ENCODE results near the gene SCNN1A. TPM values are rescaled to one million over a fixed set of nuclear protein-coding genes. Genes with fewer than 3 reads are reported as not detected.

Gene SCNN1A
- total and polyA plus RNA-seq, 4 donors = 0.61 to 2.4 (median 1.5) TPM

GRCh38 chr12:6329703-6330064 lies 45.7 kb downstream of the SCNN1A start:
- 71 to 78% methylated on average over 11 to 15 of the region's 15 CpGs for WGBS, 2 donors

GRCh38 chr12:6328945-6329702 lies 46.2 kb downstream of the SCNN1A start:
- no peak overlapping the region for H3K4me3 ChIP-seq (ENCODE audit: low read length in 2 of 2)
- no peaks in the 10 kb centered on the region for H3K4me1 ChIP-seq (ENCODE audit: control insufficient read depth in 1 of 2, insufficient read depth in 2 of 2, low read length in 2 of 2)
- H3K36me3 ChIP-seq (ENCODE audit: control insufficient read depth in 1 of 2, insufficient read depth in 2 of 2, low read length in 1 of 2) = peaks cover 0 to 11% of the 10 kb centered on the region in 2 donors
- no peaks in the 10 kb centered on the region for H3K9me3 ChIP-seq (ENCODE audit: control insufficient read depth, low read length)
- WGBS, 2 donors = 77 to 82% methylated on average over 72 to 75 of the region's 75 CpGs
- peak in 1 of 2 donors; percentile 57 for DNase-seq
- intact Hi-C loops (cut with DNase I) = loop anchor here (5.0 kb wide), 2 partner anchors 138 to 208 kb away; no protein-coding TSS in a partner anchor
- ATAC-seq (ENCODE audit: low FRiP score) = no peak
- H3K27ac ChIP-seq (ENCODE audit: low read depth in 1 of 2, low read length in 2 of 2) = no peak overlapping the region
- no peaks in the 10 kb centered on the region for H3K27me3 ChIP-seq (ENCODE audit: control insufficient read depth in 1 of 2, insufficient read depth in 2 of 2, low read length in 1 of 2)

More at GRCh38 chr12:6329703-6330064, 45.7 kb downstream of the SCNN1A start:
- no peaks in the 10 kb centered on the region for H3K4me1 ChIP-seq (ENCODE audit: control insufficient read depth in 1 of 2, insufficient read depth in 2 of 2, low read length in 2 of 2)
- H3K4me3 ChIP-seq (ENCODE audit: low read length in 2 of 2) = no peak overlapping the region
- ATAC-seq (ENCODE audit: low FRiP score) (no peak), DNase-seq (no peak)
- H3K27ac ChIP-seq (ENCODE audit: low read depth in 1 of 2, low read length in 2 of 2) = no peak overlapping the region
- intact Hi-C loops (cut with DNase I) = loop anchor here (5.0 kb wide), 2 partner anchors 138 to 208 kb away; no protein-coding TSS in a partner anchor
- H3K9me3 ChIP-seq (ENCODE audit: control insufficient read depth, low read length) = no peaks in the 10 kb centered on the region
- H3K27me3 ChIP-seq (ENCODE audit: control insufficient read depth in 1 of 2, insufficient read depth in 2 of 2, low read length in 1 of 2) = no peaks in the 10 kb centered on the region
- peaks cover 0 to 11% of the 10 kb centered on the region in 2 donors for H3K36me3 ChIP-seq (ENCODE audit: control insufficient read depth in 1 of 2, insufficient read depth in 2 of 2, low read length in 1 of 2)

- Histone ChIP-seq H3K36me3 (ENCODE audit: control insufficient read depth in 1 of 2, insufficient read depth in 2 of 2, low read length in 1 of 2) (peaks cover 0 to 6% of the 10 kb centered on the region in 2 donors), H3K27ac (ENCODE audit: low read depth in 1 of 2, low read length in 2 of 2) (no peak overlapping the region), H3K4me1 (ENCODE audit: control insufficient read depth in 1 of 2, insufficient read depth in 2 of 2, low read length in 2 of 2) (no peaks in the 10 kb centered on the region), H3K27me3 (ENCODE audit: control insufficient read depth in 1 of 2, insufficient read depth in 2 of 2, low read length in 1 of 2) (no peaks in the 10 kb centered on the region), H3K9me3 (ENCODE audit: control insufficient read depth, low read length) (no peaks in the 10 kb centered on the region), H3K4me3 (ENCODE audit: low read length in 2 of 2) (no peak overlapping the region)
- ATAC-seq (ENCODE audit: low FRiP score) = no peak
- no peak for DNase-seq
- 81% methylated on average over 10 of the region's 10 CpGs for WGBS, 2 donors
- intact Hi-C loops (cut with DNase I) = loop anchor here (5.0 kb wide), 2 partner anchors 139 to 209 kb away; no protein-coding TSS in a partner anchor
Measured at GRCh38 chr12:6328045-6328779, 47.2 kb downstream of the SCNN1A start.

- WGBS, 2 donors = 72 to 74% methylated on average over 33 of the region's 33 CpGs
- H3K4me3 ChIP-seq (ENCODE audit: low read length in 2 of 2) = no peak overlapping the region
- peak in 1 of 2 donors; percentile 60 for DNase-seq
- intact Hi-C loops (cut with DNase I) = loop anchor here (5.0 kb wide), 2 partner anchors 140 to 210 kb away; no protein-coding TSS in a partner anchor
- H3K9me3 ChIP-seq (ENCODE audit: control insufficient read depth, low read length) = no peaks in the 10 kb centered on the region
- ATAC-seq (ENCODE audit: low FRiP score) = no peak
- no peaks in the 10 kb centered on the region for H3K27me3 ChIP-seq (ENCODE audit: control insufficient read depth in 1 of 2, insufficient read depth in 2 of 2, low read length in 1 of 2)
- H3K4me1 ChIP-seq (ENCODE audit: control insufficient read depth in 1 of 2, insufficient read depth in 2 of 2, low read length in 2 of 2) = no peaks in the 10 kb centered on the region
- no peak overlapping the region for H3K27ac ChIP-seq (ENCODE audit: low read depth in 1 of 2, low read length in 2 of 2)
- no peaks in the 10 kb centered on the region for H3K36me3 ChIP-seq (ENCODE audit: control insufficient read depth in 1 of 2, insufficient read depth in 2 of 2, low read length in 1 of 2)
Measured at GRCh38 chr12:6327229-6328041, 47.9 kb downstream of the SCNN1A start.

GRCh38 chr12:6326316-6327228 lies 48.8 kb downstream of the SCNN1A start:
- H3K27me3 ChIP-seq (ENCODE audit: control insufficient read depth in 1 of 2, insufficient read depth in 2 of 2, low read length in 1 of 2) = no peaks in the 10 kb centered on the region
- WGBS, 2 donors = 59 to 60% methylated on average over 21 of the region's 21 CpGs
- no peaks in the 10 kb centered on the region for H3K9me3 ChIP-seq (ENCODE audit: control insufficient read depth, low read length)
- intact Hi-C loops (cut with DNase I) = loop anchor here (5.0 kb wide), 2 partner anchors 141 to 211 kb away; no protein-coding TSS in a partner anchor
- no peaks in the 10 kb centered on the region for H3K4me1 ChIP-seq (ENCODE audit: control insufficient read depth in 1 of 2, insufficient read depth in 2 of 2, low read length in 2 of 2)
- peak; percentile 53 for ATAC-seq (ENCODE audit: low FRiP score)
- H3K4me3 ChIP-seq (ENCODE audit: low read length in 2 of 2) = no peak overlapping the region
- H3K27ac ChIP-seq (ENCODE audit: low read depth in 1 of 2, low read length in 2 of 2) = peak overlapping the region in 1 of 2 donors; percentile 11
- peak in 1 of 2 donors; percentile 52 for DNase-seq
- H3K36me3 ChIP-seq (ENCODE audit: control insufficient read depth in 1 of 2, insufficient read depth in 2 of 2, low read length in 1 of 2) = no peaks in the 10 kb centered on the region

- intact Hi-C loops (cut with DNase I) = loop anchor here (5.0 kb wide), 2 partner anchors 142 to 212 kb away; no protein-coding TSS in a partner anchor
Measured at GRCh38 chr12:6324936-6325750, 50.2 kb downstream of the SCNN1A start.

GRCh38 chr12:6323995-6324711 lies 51.2 kb downstream of the SCNN1A start:
- H3K4me3 ChIP-seq (ENCODE audit: low read length in 2 of 2) = no peak overlapping the region
- peak overlapping the region; percentile 14 to 38 for H3K27ac ChIP-seq (ENCODE audit: low read depth in 1 of 2, low read length in 2 of 2)
- H3K4me1 ChIP-seq (ENCODE audit: control insufficient read depth in 1 of 2, insufficient read depth in 2 of 2, low read length in 2 of 2) = no peaks in the 10 kb centered on the region
- ATAC-seq (ENCODE audit: low FRiP score) = no peak
- H3K27me3 ChIP-seq (ENCODE audit: control insufficient read depth in 1 of 2, insufficient read depth in 2 of 2, low read length in 1 of 2) = no peaks in the 10 kb centered on the region
- 48 to 52% methylated on average over 15 to 19 of the region's 19 CpGs for WGBS, 2 donors
- no peaks in the 10 kb centered on the region for H3K36me3 ChIP-seq (ENCODE audit: control insufficient read depth in 1 of 2, insufficient read depth in 2 of 2, low read length in 1 of 2)
- DNase-seq = no peak
- intact Hi-C loops (cut with DNase I) = loop anchor here in 1 of 2 donors (1.0 kb wide), 1 partner anchor 23 kb away; no protein-coding TSS in a partner anchor
- no peaks in the 10 kb centered on the region for H3K9me3 ChIP-seq (ENCODE audit: control insufficient read depth, low read length)

More at GRCh38 chr12:6324936-6325750, 50.2 kb downstream of the SCNN1A start:
- no peak overlapping the region for H3K27ac ChIP-seq (ENCODE audit: low read depth in 1 of 2, low read length in 2 of 2)
- no peaks in the 10 kb centered on the region for H3K27me3 ChIP-seq (ENCODE audit: control insufficient read depth in 1 of 2, insufficient read depth in 2 of 2, low read length in 1 of 2)
- no peak for ATAC-seq (ENCODE audit: low FRiP score)
- H3K9me3 ChIP-seq (ENCODE audit: control insufficient read depth, low read length) = no peaks in the 10 kb centered on the region
- no peaks in the 10 kb centered on the region for H3K36me3 ChIP-seq (ENCODE audit: control insufficient read depth in 1 of 2, insufficient read depth in 2 of 2, low read length in 1 of 2)
- H3K4me1 ChIP-seq (ENCODE audit: control insufficient read depth in 1 of 2, insufficient read depth in 2 of 2, low read length in 2 of 2) = no peaks in the 10 kb centered on the region
- DNase-seq = no peak
- WGBS, 2 donors = 65 to 70% methylated on average over 6 of the region's 6 CpGs
- no peak overlapping the region for H3K4me3 ChIP-seq (ENCODE audit: low read length in 2 of 2)
